H9 (cell line): Measurements from ENCODE around the gene PRLH. TPM values are rescaled to one million over a fixed set of nuclear protein-coding genes. Genes with fewer than 3 reads are reported as not detected.
A peak's percentile ranks its signal among the peaks of the same experiment; 100 is the strongest.

Experiments used
- DNase-seq: peaks from one replicate; pipeline ENCODE4 v3.0.0-alpha.2; 2017
- H2AFZ ChIP-seq: one replicate; pipeline ENCODE4 v1.6.1; 2013; ENCODE audit warnings: mild to moderate bottlenecking, low read length, control low read depth, moderate library complexity
- H2AK5ac ChIP-seq: 2 replicates; pipeline ENCODE4 v1.6.1; 2013; ENCODE audit warnings: low read length, control low read depth, mixed read lengths; ENCODE audit not compliant: insufficient read length
- H2BK120ac ChIP-seq: one replicate; pipeline ENCODE4 v1.6.1; 2013; ENCODE audit warnings: low read depth, mild to moderate bottlenecking, low read length, control low read depth, inconsistent platforms; ENCODE audit not compliant: poor library complexity, severe bottlenecking
- H2BK12ac ChIP-seq: 2 replicates; pipeline ENCODE4 v1.6.1; 2013; ENCODE audit warnings: low read length, control low read depth, mixed read lengths, low read depth; ENCODE audit not compliant: insufficient read length
- H2BK15ac ChIP-seq: 2 replicates; pipeline ENCODE4 v1.6.1; 2013; ENCODE audit warnings: low read depth, low read length, control low read depth
- H2BK20ac ChIP-seq: one replicate; pipeline ENCODE4 v1.6.1; 2013; ENCODE audit warnings: low read depth, mild to moderate bottlenecking, low read length, control low read depth, inconsistent platforms; ENCODE audit not compliant: poor library complexity, severe bottlenecking
- H2BK5ac ChIP-seq: 2 replicates; pipeline ENCODE4 v1.6.1; 2013; ENCODE audit warnings: low read length, control low read depth, mixed read lengths; ENCODE audit not compliant: insufficient read length
- H3K14ac ChIP-seq: 2 replicates; pipeline ENCODE4 v1.6.1; 2013; ENCODE audit warnings: low read length, control low read depth; ENCODE audit not compliant: insufficient read depth
- H3K18ac ChIP-seq: 2 replicates; pipeline ENCODE4 v1.6.1; 2013; ENCODE audit warnings: low read depth, mild to moderate bottlenecking, mixed read lengths, low read length, control low read depth; ENCODE audit not compliant: insufficient read length
- H3K23ac ChIP-seq: 2 replicates; pipeline ENCODE4 v1.6.1; 2013; ENCODE audit warnings: low read length, control low read depth, mixed read lengths, low read depth; ENCODE audit not compliant: insufficient read length
- H3K23me2 ChIP-seq: 2 replicates; pipeline ENCODE4 v1.6.1; 2013; ENCODE audit warnings: low read depth, mild to moderate bottlenecking, mixed read lengths, low read length, control low read depth; ENCODE audit not compliant: insufficient read length, poor library complexity, severe bottlenecking
- H3K27ac ChIP-seq: 2 replicates; pipeline ENCODE4 v1.5.1; 2013; ENCODE audit warnings: low read length, control low read depth, mixed read lengths, low read depth; ENCODE audit not compliant: insufficient read length
- H3K27me3 ChIP-seq: 2 replicates; pipeline ENCODE4 v1.6.1; 2013; ENCODE audit warnings: low read length, control low read depth, inconsistent platforms; ENCODE audit not compliant: insufficient read depth
- H3K4ac ChIP-seq: 2 replicates; pipeline ENCODE4 v1.6.1; 2013; ENCODE audit warnings: low read depth, mild to moderate bottlenecking, control low read depth, inconsistent platforms, low read length, moderate library complexity
- H3K4me1 ChIP-seq: 2 replicates; pipeline ENCODE4 v1.6.1; 2013; ENCODE audit warnings: low read length, control low read depth, inconsistent platforms; ENCODE audit not compliant: insufficient read depth
- H3K4me2 ChIP-seq: 2 replicates; pipeline ENCODE4 v1.6.1; 2013; ENCODE audit warnings: low read length, control low read depth, mixed read lengths; ENCODE audit not compliant: insufficient read length, insufficient read depth
- H3K56ac ChIP-seq: 2 replicates; pipeline ENCODE4 v1.6.1; 2013; ENCODE audit warnings: low read depth, mild to moderate bottlenecking, mixed read lengths, low read length, control low read depth; ENCODE audit not compliant: insufficient read length
- H3K79me1 ChIP-seq: 2 replicates; pipeline ENCODE4 v1.6.1; 2013; ENCODE audit warnings: low read depth, mild to moderate bottlenecking, moderate library complexity, low read length, control low read depth, inconsistent platforms; ENCODE audit not compliant: insufficient read depth, poor library complexity, severe bottlenecking
- H3K79me2 ChIP-seq: 2 replicates; pipeline ENCODE4 v1.6.1; 2013; ENCODE audit warnings: low read length, control low read depth, inconsistent platforms; ENCODE audit not compliant: insufficient read depth
- H3K9ac ChIP-seq: 2 replicates; pipeline ENCODE4 v1.6.1; 2013; ENCODE audit warnings: low read length, control low read depth, mixed read lengths; ENCODE audit not compliant: insufficient read length; ENCODE audit errors: extremely low read depth
- H3K9me3 ChIP-seq: one replicate; pipeline ENCODE4 v1.6.1; 2013; ENCODE audit warnings: low read depth, low read length, inconsistent platforms; ENCODE audit not compliant: control insufficient read depth
- H3T11ph ChIP-seq: one replicate; pipeline ENCODE4 v1.6.1; 2013; ENCODE audit warnings: mild to moderate bottlenecking, low read length, control low read depth, inconsistent platforms
- H4K20me1 ChIP-seq: one replicate; pipeline ENCODE4 v1.6.1; 2013; ENCODE audit not compliant: control insufficient read depth, insufficient read length, insufficient read depth
- H4K5ac ChIP-seq: 2 replicates; pipeline ENCODE4 v1.6.1; 2013; ENCODE audit warnings: low read depth, mild to moderate bottlenecking, mixed read lengths, low read length, control low read depth; ENCODE audit not compliant: insufficient read length
- H4K8ac ChIP-seq: replicated peaks from 2 replicates; pipeline ENCODE4 v1.6.1; 2013; ENCODE audit warnings: low read length, control low read depth, mixed read lengths, low read depth; ENCODE audit not compliant: insufficient read length
- H4K91ac ChIP-seq: 2 replicates; pipeline ENCODE4 v1.6.1; 2013; ENCODE audit warnings: low read depth, mild to moderate bottlenecking, moderate library complexity, mixed read lengths, low read length, control low read depth; ENCODE audit not compliant: insufficient read length
- H3K27ac Mint-ChIP-seq, 3 experiments: 2 replicates in 2 of 3; 3 replicates in 1 of 3; pipeline ENCODE4 v1.8.0; 2020 to 2021; ENCODE audit warnings: mixed read lengths in 3 of 3, mild to moderate bottlenecking in 1 of 3, moderate library complexity in 1 of 3
- H3K27me3 Mint-ChIP-seq: 2 replicates; pipeline ENCODE4 v1.8.0; 2021; ENCODE audit warnings: low read depth, mild to moderate bottlenecking, moderate library complexity, mixed read lengths
- H3K36me3 Mint-ChIP-seq, 3 experiments: 2 replicates in 2 of 3; 3 replicates in 1 of 3; pipeline ENCODE4 v1.8.0; 2020 to 2021; ENCODE audit warnings: low read depth in 3 of 3, mixed read lengths in 3 of 3; ENCODE audit not compliant: insufficient read depth in 1 of 3
- H3K4me1 Mint-ChIP-seq, 2 experiments: 2 replicates each; pipeline ENCODE4 v1.8.0; 2020; ENCODE audit warnings: mixed read lengths in 2 of 2
- H3K4me3 Mint-ChIP-seq, 2 experiments: 2 replicates in 1 of 2; 3 replicates in 1 of 2; pipeline ENCODE4 v1.8.0; 2020 to 2021; ENCODE audit warnings: mild to moderate bottlenecking in 2 of 2, mixed read lengths in 2 of 2, moderate library complexity in 1 of 2
- H3K9me3 Mint-ChIP-seq, 2 experiments: 2 replicates in 1 of 2; 3 replicates in 1 of 2; pipeline ENCODE4 v1.8.0; 2020; ENCODE audit warnings: mild to moderate bottlenecking in 2 of 2, mixed read lengths in 2 of 2, moderate library complexity in 1 of 2
- CTCF ChIP-seq: fragments of 200-600 bp; sonication (generic); conservative IDR thresholded peaks from 3 replicates; pipeline ENCODE4 v1.8.0; 2021; ENCODE audit warnings: antibody characterized with exemption, mild to moderate bottlenecking
- WGBS: extraction: QIAGEN DNeasy Blood & Tissue Kit; methylation state at CpG from one replicate; pipeline ENCODE4 v1.1.7; 2013; ENCODE audit warnings: missing lambda C conversion rate, low lambda C conversion rate, mixed read lengths; ENCODE audit not compliant: insufficient read length; ENCODE audit errors: extremely low coverage; 5-methylcytosine and 5-hydroxymethylcytosine counted together
- total RNA-seq: library from RNA; stranded (reverse); gene quantifications from 2 replicates; pipeline ENCODE4 v1.2.1, GENCODE V29; 2021

PRLH gene
- total RNA-seq, 1 experiment from 2014 or later, result not detected

- Mint-ChIP-seq H3K9me3 (no peaks in the 10 kb centered on the region; a peak in 1 of 5 replicates), H3K27me3 (peaks cover 17% of the 10 kb centered on the region), H3K4me1 (peaks cover 75 to 76% of the 10 kb centered on the region in 2 experiments), H3K36me3 (no peaks in the 10 kb centered on the region; a peak in 2 of 7 replicates), H3K4me3 (no peak overlapping the region), H3K27ac (peak overlapping the region in 2 of 3 experiments; percentile 49 to 79; a peak in 3 of 7 replicates)
- H2BK5ac ChIP-seq, result no peak overlapping the region
- no peak overlapping the region for H2AFZ ChIP-seq
- no peak overlapping the region for H2BK15ac ChIP-seq
- no peak overlapping the region for H3K9ac ChIP-seq
- no peak overlapping the region for H3K23ac ChIP-seq
- H3K9me3 ChIP-seq, result no peaks in the 10 kb centered on the region
- no peak overlapping the region for H4K5ac ChIP-seq
- no peaks in the 10 kb centered on the region for H4K20me1 ChIP-seq
- H2BK120ac ChIP-seq, result no peak overlapping the region
- no peaks in the 10 kb centered on the region for H3K79me1 ChIP-seq
- H3K4me1 ChIP-seq, result peaks cover 11% of the 10 kb centered on the region; the same call in 1 of the 2 replicates
- H3K18ac ChIP-seq, result no peak overlapping the region
- H2BK12ac ChIP-seq, result no peak overlapping the region
- no peak overlapping the region for H2AK5ac ChIP-seq
- no peaks in the 10 kb centered on the region for H3K79me2 ChIP-seq
- TF ChIP-seq CTCF, result no peak
- no peak overlapping the region for H3K14ac ChIP-seq
- H3K56ac ChIP-seq, result no peak overlapping the region
- DNase-seq, result no peak
- no peak overlapping the region for H3K4me2 ChIP-seq
- no peaks in the 10 kb centered on the region for H3K27me3 ChIP-seq
- H4K8ac ChIP-seq, result no peak overlapping the region
- H3K23me2 ChIP-seq, result no peaks in the 10 kb centered on the region
- H3K27ac ChIP-seq, result no peak overlapping the region
- no peak overlapping the region for H2BK20ac ChIP-seq
- no peak overlapping the region for H3K4ac ChIP-seq
- WGBS, result no CpG with 5 or more reads among the region's 9 CpGs
- H4K91ac ChIP-seq, result no peak overlapping the region
- no peak overlapping the region for H3T11ph ChIP-seq
Measured at GRCh38 chr2:237599465-237600110, 33.2 kb downstream of the PRLH start.
